A673 (cell line): ENCODE data around the gene CDH26.

Experiments used
- CTCF ChIP-seq: fragments of 300-800, 200-600 bp; sonication (generic); conservative IDR thresholded peaks from 2 replicates; pipeline ENCODE4 v1.5.1; 2017; ENCODE audit warnings: low read depth, mild to moderate bottlenecking, antibody characterized with exemption, low read length, moderate library complexity, mixed read lengths
- EZH2 ChIP-seq: fragments of 200-600 bp; sonication (generic); IDR thresholded peaks from 2 replicates; pipeline ENCODE4 v1.6.1; 2017; ENCODE audit warnings: borderline replicate concordance, low read depth, mild to moderate bottlenecking, mixed read lengths, antibody characterized with exemption, low read length; ENCODE audit not compliant: poor library complexity, severe bottlenecking

GRCh38 chr20:60030471-60030870 lies 72.2 kb downstream of the CDH26 start:
- TF ChIP-seq EZH2 = no peak
- no peak for TF ChIP-seq CTCF
